Spinal cord (tissue), 10 donors: ENCODE data around the gene CSTF2. TPM values are rescaled to one million over a fixed set of nuclear protein-coding genes. Genes with fewer than 3 reads are reported as not detected.
"Not testable (repeated sequence)": the region's sequence is repeated elsewhere in the genome, so short reads cannot be mapped to it uniquely, and the experiment has no call there.

Experiments used
- DNase-seq, 6 donors: peaks; one replicate each; pipeline versions ENCODE4 v3.0.0 to v3.0.0-alpha.2; 2013 to 2015; ENCODE audit warnings: low spot score in 6 of 6, low read depth in 4 of 6
- H3K27ac ChIP-seq: one replicate; pipeline ENCODE4 v1.5.1; 2013; ENCODE audit warnings: low read depth, low read length, control low read depth
- H3K27me3 ChIP-seq: one replicate; pipeline ENCODE4 v1.6.1; 2013; ENCODE audit warnings: low read length; ENCODE audit not compliant: control insufficient read depth, insufficient read depth
- H3K36me3 ChIP-seq: one replicate; pipeline ENCODE4 v1.6.1; 2013; ENCODE audit warnings: low read length; ENCODE audit not compliant: control insufficient read depth, insufficient read depth
- H3K4me1 ChIP-seq: one replicate; pipeline ENCODE4 v1.6.1; 2013; ENCODE audit warnings: low read length; ENCODE audit not compliant: control insufficient read depth, insufficient read depth
- H3K4me3 ChIP-seq: one replicate; pipeline ENCODE4 v1.5.1; 2013; ENCODE audit warnings: low read depth, low read length, control low read depth
- H3K9me3 ChIP-seq: one replicate; pipeline ENCODE4 v1.6.1; 2013; ENCODE audit warnings: low read length; ENCODE audit not compliant: control insufficient read depth, insufficient read depth
- WGBS: methylation state at CpG from one replicate; pipeline ENCODE4 v1.1.5; 2013; ENCODE audit warnings: missing lambda C conversion rate; ENCODE audit not compliant: insufficient coverage; 5-methylcytosine and 5-hydroxymethylcytosine counted together
- long read RNA-seq, 4 donors: transcript quantifications; one replicate each; lab custom pipeline, GENCODE V29; 2026
- polyA plus RNA-seq, 2 donors: library from polyadenylated mRNA; unstranded; fragments of 120-200 nt; gene quantifications; one replicate each; pipeline ENCODE4 v1.2.1, GENCODE V29; 2013; ENCODE audit not compliant: insufficient read length in 2 of 2
- total RNA-seq, 2 donors: library from RNA; depleted of rRNA in 1 of 2; stranded (reverse); fragments of 120-200 nt in 1 of 2; fragments of >200 nt in 1 of 2; gene quantifications; one replicate each; pipeline versions ENCODE4 v1.2.3 to v1.2.4, GENCODE V29; 2013 to 2014
- donor health status: healthy.

The CSTF2 gene, protein sequence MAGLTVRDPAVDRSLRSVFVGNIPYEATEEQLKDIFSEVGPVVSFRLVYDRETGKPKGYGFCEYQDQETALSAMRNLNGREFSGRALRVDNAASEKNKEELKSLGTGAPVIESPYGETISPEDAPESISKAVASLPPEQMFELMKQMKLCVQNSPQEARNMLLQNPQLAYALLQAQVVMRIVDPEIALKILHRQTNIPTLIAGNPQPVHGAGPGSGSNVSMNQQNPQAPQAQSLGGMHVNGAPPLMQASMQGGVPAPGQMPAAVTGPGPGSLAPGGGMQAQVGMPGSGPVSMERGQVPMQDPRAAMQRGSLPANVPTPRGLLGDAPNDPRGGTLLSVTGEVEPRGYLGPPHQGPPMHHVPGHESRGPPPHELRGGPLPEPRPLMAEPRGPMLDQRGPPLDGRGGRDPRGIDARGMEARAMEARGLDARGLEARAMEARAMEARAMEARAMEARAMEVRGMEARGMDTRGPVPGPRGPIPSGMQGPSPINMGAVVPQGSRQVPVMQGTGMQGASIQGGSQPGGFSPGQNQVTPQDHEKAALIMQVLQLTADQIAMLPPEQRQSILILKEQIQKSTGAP
- total RNA-seq (10 to 100 TPM; 13.1 to 16.7 TPM), polyA plus RNA-seq (10 to 100 TPM; 19.6 to 23.1 TPM)
- long read RNA-seq, donor 1, transcript CSTF2-201 (14 exons, 1,958 nt): major isoform, 5 of 11 reads
- long read RNA-seq, donor 1, partial matches to known transcripts: 6 of 11 reads
- long read RNA-seq, donor 1, other reads (novel, unspliced or antisense): 0 of 11 reads
- long read RNA-seq, donor 2, partial matches to known transcripts: 0 of 1 reads
- long read RNA-seq, donor 2, other reads (novel, unspliced or antisense): 0 of 1 reads
- long read RNA-seq, donor 3, partial matches to known transcripts: 0 of 2 reads
- long read RNA-seq, donor 3, other reads (novel, unspliced or antisense): 0 of 2 reads
- long read RNA-seq, donor 4, partial matches to known transcripts: 0 of 4 reads
- long read RNA-seq, donor 4, other reads (novel, unspliced or antisense): 0 of 4 reads

DNA sequence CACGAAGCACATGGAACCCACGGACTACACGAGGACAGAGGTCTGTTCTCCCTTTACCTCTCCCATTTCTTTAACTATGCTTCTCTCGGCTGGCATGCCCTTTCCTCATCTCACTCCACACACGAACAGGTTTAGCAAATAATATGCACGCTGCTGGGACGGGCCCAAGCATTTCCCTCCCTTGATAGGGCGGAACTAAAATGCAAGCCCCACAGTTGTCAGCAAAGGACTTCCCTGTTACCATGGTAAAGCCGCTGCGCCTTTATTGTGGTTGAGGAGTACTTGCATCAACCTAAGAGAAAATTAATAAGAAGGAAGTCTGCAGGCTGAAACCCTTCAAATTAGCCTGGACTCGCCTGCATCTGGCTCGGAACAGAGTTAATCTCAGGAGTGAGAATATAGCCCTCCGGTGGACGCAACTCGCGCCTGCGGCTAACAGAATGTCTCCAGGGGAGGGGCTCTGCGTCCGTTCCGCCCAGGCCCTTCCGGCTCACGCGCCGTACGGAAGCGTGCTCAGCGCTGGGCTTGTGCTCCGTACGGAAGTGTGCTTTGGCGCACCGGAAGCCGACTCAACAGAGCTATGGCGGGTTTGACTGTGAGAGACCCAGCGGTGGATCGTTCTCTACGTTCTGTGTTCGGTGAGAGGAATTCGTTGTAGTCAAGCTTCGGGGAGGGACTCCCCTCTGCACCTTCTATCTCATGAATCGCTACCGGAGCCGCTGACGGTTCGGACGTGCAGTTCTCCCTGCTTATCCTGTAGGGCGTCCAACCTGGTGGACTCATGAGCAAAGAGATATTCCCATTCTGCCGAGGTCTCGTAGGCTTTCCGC is at the start of gene CSTF2:
CSTF2 (plus strand) TSS at position 555 of the 830 bp plus-strand sequence; CDS start at position 581, 26 bp downstream.
- no peaks in the 10 kb centered on the region for H3K4me1 ChIP-seq
- peaks cover 15% of the 10 kb centered on the region for H3K27me3 ChIP-seq
- peak; percentile 47 to 94 (median 66) for DNase-seq
- 38% methylated on average over 43 of the region's 49 CpGs for WGBS
- no peaks in the 10 kb centered on the region for H3K36me3 ChIP-seq
- H3K27ac ChIP-seq: peak within 1 kb of the TSS; percentile 63
- peak within 1 kb of the TSS; percentile 77 for H3K4me3 ChIP-seq
- no peaks in the 10 kb centered on the region for H3K9me3 ChIP-seq

DNA sequence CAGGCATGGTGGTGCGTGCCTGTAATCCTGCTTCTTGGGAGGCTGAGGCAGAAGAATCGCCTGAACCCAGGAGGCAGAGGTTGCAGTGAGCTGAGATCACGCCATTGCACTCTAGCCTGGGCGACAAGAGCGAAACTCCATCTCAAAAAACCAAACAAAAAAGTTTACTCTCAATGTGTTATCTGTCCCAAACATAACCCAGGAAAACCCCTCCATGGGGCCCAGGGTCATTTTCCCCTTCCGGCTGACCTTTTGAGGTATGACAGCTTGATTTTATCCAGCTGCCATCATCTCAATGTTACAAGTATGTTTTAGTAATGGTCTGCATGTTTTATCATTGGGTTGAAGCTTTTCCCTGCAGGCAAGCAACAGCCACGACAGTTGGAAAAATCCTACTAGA is 23.8 kb upstream of the CSTF2 start:
- not testable (repeated sequence) for H3K27ac ChIP-seq, H3K36me3 ChIP-seq, H3K27me3 ChIP-seq, H3K4me1 ChIP-seq, H3K4me3 ChIP-seq, H3K9me3 ChIP-seq, DNase-seq
- 89% methylated on average over 6 of the region's 7 CpGs for WGBS

DNA sequence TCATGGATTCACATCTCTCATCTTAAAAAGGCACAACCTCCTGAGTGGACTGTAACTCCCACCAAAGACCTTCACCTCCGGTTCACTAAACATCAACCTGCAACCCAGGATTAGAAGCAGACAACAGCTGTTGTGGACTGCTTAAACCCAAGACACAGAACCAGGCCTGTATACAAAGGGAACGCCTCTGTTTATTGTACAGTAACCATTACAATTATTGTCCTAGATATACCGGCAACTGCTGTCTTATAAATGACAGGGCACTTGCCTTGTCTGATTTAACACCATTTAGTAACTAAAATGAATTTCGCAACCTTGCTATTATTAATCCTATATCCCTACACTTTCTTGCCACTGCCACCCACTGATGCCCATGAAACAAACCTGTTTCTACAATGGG is 22.8 kb upstream of the CSTF2 start:
- peaks cover 6% of the 10 kb centered on the region for H3K27me3 ChIP-seq
- H3K4me1 ChIP-seq: no peaks in the 10 kb centered on the region
- WGBS: 92% methylated on average over 4 of the region's 4 CpGs
- H3K9me3 ChIP-seq: no peaks in the 10 kb centered on the region
- no peak for DNase-seq
- H3K27ac ChIP-seq: no peak overlapping the region
- no peak overlapping the region for H3K4me3 ChIP-seq
- H3K36me3 ChIP-seq: no peaks in the 10 kb centered on the region

DNA sequence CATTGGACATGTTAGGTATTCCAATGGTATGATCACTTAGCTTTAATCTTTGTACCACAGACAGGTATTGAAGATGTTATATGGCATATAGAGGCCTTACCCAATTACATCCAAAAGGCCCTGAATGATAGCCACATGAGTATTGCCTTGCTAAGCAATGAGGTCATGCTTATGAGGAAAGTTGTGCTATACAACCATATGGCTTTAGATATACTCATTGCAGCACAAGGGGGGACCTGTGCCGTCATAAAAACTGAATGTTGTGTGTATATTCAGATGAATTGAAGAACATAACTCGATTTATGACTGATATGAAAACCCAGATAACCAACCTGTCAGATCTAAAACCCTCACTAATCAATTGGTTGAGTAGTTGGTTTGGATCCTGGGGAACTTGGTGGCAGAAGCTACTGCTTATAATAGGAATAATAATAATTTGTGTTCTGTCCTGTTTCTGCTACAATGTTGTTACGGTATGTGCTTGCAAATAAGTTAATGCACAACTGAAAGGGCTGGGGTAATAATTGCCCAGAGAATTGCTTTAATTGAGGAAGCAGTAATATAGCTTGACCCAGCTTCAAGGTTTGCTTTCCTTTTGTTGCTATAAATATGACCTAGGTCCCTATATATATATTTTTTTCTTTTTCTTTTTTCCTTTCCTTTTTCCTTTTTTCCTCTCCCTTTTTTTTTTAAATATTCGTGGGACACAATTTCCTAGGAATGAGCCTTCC is 21.5 kb upstream of the CSTF2 start:
- no peak for DNase-seq
- Histone ChIP-seq H3K9me3 (no peaks in the 10 kb centered on the region), H3K36me3 (no peaks in the 10 kb centered on the region), H3K4me3 (no peak overlapping the region), H3K27ac (no peak overlapping the region), H3K27me3 (peaks cover 4% of the 10 kb centered on the region), H3K4me1 (no peaks in the 10 kb centered on the region)
- 86% methylated on average over 1 of the region's 4 CpGs for WGBS

DNA sequence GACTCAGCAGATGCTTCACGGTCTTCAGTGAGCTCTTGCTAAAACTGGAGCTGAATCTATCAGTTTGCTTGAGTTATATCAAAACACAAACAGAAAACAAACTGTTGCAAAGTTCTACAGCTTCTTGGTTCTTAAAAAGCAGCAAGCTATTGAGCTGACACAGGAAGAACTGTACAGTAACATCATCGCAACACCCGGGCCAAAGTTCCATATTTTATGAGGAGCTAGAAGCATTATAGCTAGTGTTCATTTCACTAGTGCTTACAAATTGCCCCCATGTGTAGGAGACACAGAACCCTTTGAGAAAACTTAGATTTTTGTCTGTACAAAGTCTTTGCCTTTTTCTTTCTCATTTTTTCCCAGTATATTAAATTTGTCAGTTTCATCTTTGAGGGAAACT is 17.3 kb upstream of the CSTF2 start:
- no peaks in the 10 kb centered on the region for H3K36me3 ChIP-seq
- no peak for DNase-seq
- H3K4me3 ChIP-seq: no peak overlapping the region
- no peaks in the 10 kb centered on the region for H3K4me1 ChIP-seq
- H3K27ac ChIP-seq: no peak overlapping the region
- 76% methylated on average over 3 of the region's 3 CpGs for WGBS
- H3K9me3 ChIP-seq: peaks cover 6% of the 10 kb centered on the region
- peaks cover 2% of the 10 kb centered on the region for H3K27me3 ChIP-seq

DNA sequence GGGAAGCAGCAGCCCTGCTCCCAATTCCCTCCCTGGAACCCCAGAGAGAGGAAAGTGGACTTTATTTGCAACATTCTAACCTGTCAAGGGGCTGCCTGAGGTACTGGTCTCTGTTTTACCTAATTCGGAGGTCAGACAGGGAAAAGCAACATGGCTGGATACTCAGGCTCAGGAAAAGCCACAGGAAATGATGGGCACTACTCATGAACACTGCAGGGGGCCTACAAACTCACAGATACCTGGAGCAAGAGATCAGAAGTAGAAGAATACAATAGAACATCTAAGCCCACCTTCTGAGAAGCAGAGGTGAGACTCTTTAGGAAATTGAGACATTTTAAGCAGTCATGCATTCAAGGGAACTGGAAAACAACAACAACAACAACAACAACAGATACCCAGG is 15.4 kb upstream of the CSTF2 start:
- H3K27ac ChIP-seq: no peak overlapping the region
- peaks cover 6% of the 10 kb centered on the region for H3K9me3 ChIP-seq
- whole genome bisulfite sequencing: 44% methylated on average over 1 of the region's 1 CpG
- H3K4me1 ChIP-seq: no peaks in the 10 kb centered on the region
- H3K4me3 ChIP-seq: no peak overlapping the region
- no peaks in the 10 kb centered on the region for H3K36me3 ChIP-seq
- peaks cover 2% of the 10 kb centered on the region for H3K27me3 ChIP-seq
- DNase-seq: no peak

DNA sequence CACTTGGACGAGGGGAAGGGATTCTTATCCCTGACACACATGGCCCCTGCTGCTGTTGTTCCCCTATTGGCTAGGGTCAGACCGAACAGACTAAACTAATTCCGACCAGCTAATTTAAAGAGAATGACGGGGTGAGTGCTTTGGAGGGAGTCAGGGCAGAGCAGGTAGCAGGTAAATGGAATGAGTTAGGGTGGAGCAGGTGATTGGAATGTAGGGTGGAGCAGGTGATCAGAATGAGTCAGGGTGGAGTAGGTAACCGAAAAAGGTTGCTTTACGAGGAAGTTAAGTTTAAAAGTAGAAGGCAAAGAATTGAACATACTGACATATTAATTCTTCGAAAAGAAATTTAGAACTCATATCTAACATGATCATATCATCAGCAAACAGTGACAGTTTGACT is 11.9 kb upstream of the CSTF2 start:
- not testable (repeated sequence) for H3K9me3 ChIP-seq, H3K27me3 ChIP-seq, DNase-seq, H3K27ac ChIP-seq, H3K36me3 ChIP-seq, H3K4me3 ChIP-seq, H3K4me1 ChIP-seq
- 84% methylated on average over 3 of the region's 7 CpGs for WGBS

DNA sequence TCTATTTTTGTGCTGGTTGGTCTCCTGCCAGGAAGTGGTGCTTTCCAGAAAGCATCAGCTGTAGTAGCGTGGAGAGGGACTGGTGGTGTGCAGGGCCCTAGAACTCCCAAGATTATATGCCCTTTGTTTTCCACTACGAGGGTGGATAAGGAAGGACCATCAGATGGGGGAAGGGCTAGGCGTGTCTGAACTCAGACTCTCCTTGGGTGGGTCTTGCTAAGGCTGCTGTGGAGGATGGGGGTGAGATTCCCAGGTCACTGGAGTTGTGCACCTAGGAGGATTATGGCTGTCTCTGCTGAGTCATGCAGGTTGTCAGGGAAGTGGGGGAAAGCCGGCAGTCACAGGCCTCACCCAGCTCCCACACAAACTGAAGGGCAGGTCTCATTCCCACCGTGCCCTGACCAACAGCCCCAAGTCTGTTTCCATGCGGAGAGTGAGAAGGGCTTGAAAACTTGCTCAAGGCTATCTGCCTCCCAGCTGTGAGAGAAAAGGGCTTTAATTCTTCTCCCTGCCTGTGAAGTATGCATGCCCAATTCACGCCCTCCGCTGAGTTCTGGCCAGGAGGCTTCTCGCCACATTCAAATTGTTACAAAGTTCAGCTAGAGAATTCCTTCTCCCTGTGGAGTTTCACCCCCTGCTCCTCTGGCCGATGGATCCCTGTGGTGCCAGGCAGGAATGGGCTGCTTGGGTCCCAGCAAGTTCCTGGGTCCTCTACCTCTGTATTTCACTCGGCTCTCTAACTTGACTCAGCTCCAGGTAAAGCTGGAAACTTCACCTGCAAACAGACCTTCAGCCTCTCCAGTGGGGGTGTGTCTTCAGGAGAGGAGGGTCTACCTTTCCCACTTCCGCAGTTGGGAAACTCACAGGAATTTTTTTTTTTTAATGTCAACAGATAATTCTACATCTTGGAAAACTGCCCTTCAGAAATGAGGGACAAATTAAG is 7.7 kb upstream of the CSTF2 start:
- Histone ChIP-seq H3K27ac (no peak overlapping the region), H3K9me3 (no peaks in the 10 kb centered on the region), H3K36me3 (no peaks in the 10 kb centered on the region), H3K4me1 (no peaks in the 10 kb centered on the region), H3K27me3 (peaks cover 13% of the 10 kb centered on the region), H3K4me3 (no peak overlapping the region)
- DNase-seq: no peak
- 34% methylated on average over 9 of the region's 12 CpGs for WGBS
